Skin epidermis (tissue), 12 donors: Measurements from ENCODE around the gene MSGN1.

Source experiments
- H3K27ac ChIP-seq, 21 experiments: fragments of 200-600 bp; sonication (generic) in 11 of 21; one replicate each; pipeline ENCODE4 v1.5.0; 2020; ENCODE audit warnings: mild to moderate bottlenecking in 3 of 21, inconsistent platforms in 2 of 21, moderate library complexity in 2 of 21
- H3K4me3 ChIP-seq, 7 experiments: fragments of 200-600 bp; sonication (generic) in 2 of 7; one replicate each; pipeline ENCODE4 v1.5.0; 2020; ENCODE audit warnings: inconsistent platforms in 2 of 7, mild to moderate bottlenecking in 2 of 7, moderate library complexity in 1 of 7

Gene MSGN1

DNA sequence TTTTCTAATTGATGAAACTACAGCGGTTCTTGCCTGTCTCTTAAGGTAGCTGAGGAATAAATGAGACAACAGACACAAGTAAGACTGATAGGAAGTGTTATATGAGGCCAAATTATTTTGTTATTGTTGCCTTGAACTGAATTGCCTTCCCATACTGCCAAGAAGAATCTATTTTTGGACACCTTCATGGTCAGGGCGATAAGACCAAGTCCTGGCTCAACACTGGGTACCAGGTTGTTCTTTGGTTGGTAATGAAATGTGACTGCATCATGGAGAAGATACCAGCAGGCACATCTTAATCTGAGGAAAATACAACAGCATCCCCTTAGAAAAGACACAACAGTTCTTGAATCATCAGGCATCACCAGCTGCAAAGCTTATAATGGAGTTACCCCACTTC lies 23.7 kb downstream of the MSGN1 start:
- Histone ChIP-seq H3K4me3 (no peak overlapping the region), H3K27ac (no peak overlapping the region)

DNA sequence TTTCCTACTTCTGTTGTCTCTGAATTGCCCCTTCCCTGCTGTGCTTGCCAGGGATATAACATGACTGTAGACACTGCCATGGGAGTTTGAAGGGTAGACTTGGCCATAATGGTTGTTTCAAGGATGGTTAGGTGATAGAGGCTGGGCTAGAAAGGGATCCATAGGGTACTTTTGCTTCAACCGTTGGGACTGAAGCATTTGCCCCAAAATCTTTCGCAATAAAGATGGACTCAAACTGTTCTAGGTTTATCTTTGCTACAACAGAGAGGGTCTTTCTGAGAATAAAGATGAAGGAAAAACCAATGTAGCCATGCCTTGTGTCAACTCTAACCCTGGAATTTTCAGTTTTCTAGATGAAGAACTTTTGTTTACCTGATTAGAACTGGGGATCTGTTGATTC lies 27.2 kb downstream of the MSGN1 start:
- Histone ChIP-seq H3K27ac (no peak overlapping the region), H3K4me3 (no peak overlapping the region)

DNA sequence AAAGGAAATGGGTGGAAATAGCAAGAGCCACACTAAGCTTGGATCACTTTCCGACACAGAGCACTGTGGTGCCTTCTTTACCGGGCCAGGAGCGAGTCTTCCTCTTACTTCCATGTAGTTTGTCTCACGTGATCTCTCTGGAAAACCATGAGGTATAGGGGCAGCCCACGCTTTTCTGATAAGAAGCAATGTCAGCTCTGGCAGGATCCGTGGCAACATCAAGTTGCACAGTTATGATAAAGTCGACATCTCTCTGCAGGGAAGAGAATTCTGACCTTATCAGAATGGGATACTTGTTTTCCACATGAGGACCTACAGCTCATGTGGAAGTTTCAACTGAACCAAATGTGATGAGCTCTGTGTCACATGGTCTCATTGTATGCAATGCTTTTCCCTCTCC lies 29.5 kb downstream of the MSGN1 start:
- Histone ChIP-seq H3K27ac (no peak overlapping the region), H3K4me3 (no peak overlapping the region)

DNA sequence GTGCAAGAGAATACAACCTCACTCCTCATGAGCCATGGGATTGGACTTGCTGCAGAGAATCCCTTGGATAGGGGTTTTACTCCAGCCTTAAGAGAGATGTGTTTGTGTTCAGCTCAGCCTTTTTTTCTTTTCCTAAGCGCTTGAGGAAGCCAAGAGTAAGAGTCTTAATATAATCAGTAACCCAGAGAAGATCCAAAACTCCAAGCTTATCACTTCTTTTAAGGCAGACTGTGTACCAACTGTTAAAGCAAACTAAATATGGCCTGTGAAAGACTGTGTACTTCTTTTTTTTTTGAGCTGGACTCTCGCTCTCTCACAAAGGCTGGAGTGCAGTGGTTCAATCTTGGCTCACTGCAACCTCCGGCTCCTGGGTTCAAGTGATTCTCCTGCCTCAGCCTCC lies 30.4 kb downstream of the MSGN1 start:
- Histone ChIP-seq H3K27ac (no peak overlapping the region), H3K4me3 (no peak overlapping the region)

DNA sequence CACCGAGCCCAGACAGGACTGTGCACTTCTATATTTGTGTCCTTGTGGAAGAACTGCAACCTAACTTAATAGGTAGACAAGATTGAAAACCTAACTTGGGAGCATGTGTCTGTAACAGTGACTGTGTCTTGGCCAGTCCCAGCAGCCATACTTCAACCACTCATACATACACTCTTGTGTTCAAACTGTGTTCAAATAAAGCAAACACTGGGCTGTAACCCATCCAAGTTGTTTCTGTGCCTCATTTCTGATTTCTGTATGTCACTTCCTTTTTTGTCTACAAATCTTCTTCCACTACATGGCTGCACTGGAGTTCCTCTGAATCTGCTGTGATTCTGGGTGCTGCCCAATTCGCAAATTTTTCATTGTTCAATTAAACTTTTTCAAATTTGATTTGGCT lies 31.0 kb downstream of the MSGN1 start:
- Histone ChIP-seq H3K4me3 (no peak overlapping the region), H3K27ac (no peak overlapping the region)

DNA sequence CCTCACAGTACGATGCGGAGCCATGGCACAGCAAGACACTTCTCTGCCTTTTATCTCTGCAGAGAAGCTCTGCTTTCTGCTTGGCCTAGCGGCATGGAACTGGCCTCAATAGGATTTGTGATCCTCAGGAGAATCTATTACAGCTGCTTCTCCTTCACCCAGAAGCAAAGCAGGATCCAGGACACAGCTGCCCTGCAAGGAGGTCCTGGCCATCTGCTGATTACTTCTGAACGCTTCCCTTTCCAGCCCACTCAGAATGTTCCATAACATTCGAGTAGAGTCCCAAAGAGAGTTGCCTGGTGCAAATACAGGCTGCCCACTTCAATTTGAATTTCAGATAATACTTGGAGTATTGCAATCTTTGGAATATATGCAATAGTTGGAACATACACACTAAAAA lies 33.0 kb downstream of the MSGN1 start:
- Histone ChIP-seq H3K4me3 (no peak overlapping the region), H3K27ac (no peak overlapping the region)

DNA sequence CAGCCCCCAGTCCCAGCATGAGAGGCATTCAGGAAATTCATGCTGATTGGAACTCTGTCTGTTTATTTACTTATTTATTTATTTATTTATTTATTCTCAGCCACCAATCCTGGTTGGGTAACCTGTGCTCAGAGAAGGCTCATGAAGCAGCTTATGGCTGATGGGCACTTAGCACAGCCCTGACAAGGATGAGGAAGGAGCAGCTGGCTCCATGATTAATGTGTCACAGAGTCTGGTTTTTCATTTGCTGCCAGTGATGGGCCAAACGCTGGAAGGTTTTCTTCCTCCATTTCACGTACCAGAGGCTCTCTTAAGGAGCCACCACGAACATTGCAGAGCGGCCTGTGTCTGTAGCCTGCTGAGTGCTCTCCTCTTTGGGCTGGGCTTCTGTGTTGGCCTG lies 33.9 kb downstream of the MSGN1 start:
- Histone ChIP-seq H3K27ac (no peak overlapping the region), H3K4me3 (no peak overlapping the region)

DNA sequence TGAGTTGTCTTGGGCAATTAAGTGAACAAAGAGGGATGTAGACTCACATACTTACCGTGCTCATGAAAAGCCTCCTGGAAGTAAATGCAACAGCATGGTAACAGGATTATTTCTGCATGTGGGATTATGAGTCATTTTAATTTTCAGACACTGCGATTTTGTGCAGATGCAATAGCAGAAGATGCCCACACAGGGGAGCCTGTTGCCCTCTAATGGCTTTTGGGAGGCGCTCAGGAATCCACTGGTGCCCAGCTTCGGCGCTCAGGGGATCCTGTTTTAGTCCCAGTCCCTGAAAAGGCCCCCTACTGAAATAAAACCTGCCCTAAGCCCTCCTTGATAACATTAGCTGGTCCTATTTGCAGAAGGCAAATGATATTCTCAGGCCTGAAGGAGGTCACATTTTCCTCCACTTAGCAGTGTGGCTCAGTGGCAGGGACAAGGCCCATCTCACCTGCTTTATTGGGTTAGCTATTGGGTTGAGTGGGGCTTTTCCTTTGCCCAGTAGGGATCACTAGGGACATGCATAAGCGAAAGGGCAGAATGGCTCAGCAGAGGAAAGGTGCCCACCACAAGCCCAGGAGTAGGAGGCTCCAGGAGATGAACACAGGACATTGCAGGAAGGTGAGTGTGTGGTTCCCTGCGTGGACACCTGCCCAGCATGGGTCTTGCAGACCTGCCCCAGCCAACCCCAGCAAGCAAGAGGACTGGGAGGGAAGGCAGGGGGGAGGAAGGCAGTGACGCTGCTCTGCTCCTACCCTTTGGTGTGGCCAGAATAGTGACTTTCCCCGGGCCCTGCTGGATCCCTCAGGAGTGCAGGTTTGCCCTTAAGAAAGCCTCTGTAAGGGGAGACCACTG lies 35.7 kb downstream of the MSGN1 start:
- H3K27ac ChIP-seq, result no peak overlapping the region
- H3K4me3 ChIP-seq, result no peak overlapping the region

DNA sequence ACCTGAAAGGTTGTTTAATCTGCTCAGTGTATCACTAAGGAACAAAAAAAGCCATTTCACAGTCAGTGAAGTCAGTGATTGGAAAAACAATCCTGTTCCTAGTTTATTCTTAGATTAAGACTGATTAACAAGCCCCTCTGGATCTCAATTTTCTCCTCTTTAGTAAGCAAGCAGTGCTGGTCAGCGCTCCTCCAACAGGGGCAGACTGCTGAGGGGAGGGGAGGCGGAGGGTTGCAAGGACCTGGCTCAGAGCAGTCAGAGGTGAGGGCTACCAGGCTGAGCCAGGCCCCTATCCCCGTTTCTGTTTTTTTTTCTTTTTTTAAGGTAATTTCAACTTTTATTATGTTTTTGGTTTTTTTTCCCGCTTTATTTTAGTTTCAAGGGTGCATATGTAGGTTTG lies 37.5 kb downstream of the MSGN1 start:
- H3K27ac ChIP-seq, result no peak overlapping the region
- no peak overlapping the region for H3K4me3 ChIP-seq

DNA sequence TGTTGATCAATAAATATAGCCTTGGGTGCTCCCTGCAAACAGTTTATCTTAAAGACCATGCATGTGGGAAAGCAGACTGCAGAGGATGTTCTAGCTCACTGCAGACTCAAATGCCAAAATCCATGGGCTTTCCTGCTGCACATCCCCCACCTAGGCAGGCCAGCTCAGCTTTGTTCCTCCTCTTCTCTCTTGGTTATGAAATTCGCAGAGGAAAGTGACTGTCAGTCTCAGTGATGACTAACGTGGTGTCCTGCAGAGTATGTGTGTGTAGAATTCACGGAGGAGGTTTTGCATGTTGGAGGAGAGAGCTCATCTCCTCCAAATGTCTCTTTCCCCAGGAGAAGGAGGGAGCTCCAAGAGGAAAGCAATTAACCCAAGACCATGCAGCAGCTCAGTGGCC lies 40.8 kb downstream of the MSGN1 start:
- H3K4me3 ChIP-seq, result no peak overlapping the region

DNA sequence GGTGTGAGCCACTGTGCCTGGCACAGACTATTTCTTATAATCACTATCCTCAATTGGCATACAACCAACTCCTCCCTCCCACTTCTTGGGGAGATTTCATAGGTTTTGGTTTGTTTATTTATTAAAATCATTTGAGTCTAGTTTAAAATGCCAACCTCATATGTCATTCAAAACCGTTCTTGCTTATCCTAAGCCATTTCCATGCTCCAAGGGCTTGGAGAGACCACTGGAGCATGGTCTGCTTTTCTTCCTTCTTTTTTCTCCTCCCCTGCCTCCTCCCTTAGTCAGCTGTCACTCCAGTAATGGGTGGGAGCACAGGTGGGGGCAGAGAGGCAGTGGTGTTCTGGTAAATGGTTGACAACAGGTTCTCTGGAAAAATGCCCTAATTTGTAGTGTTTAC lies 41.8 kb downstream of the MSGN1 start:
- Histone ChIP-seq H3K4me3 (no peak overlapping the region), H3K27ac (no peak overlapping the region)

More for the DNA sequence above, 40.8 kb downstream of the MSGN1 start:
- H3K27ac ChIP-seq, result no peak overlapping the region

DNA sequence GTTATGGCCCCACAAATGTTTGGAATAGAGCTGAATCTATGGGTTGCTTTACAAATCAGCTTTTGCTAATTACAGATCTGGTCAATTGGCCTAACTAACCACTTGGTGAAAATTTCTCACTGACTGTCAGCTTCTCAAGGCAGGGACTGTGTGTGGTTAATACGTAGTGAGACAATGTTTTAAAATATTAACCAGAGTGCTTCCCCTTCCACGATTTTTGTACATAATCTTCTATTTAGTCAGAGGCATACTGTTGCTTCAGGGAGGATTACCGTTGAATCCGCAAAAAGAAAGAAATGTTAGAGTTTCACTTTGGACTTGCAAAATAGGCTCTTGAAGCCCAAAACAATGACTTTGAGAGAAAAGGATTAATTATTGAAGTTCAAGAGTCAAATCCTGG lies 47.3 kb downstream of the MSGN1 start:
- Histone ChIP-seq H3K4me3 (no peak overlapping the region), H3K27ac (no peak overlapping the region)

DNA sequence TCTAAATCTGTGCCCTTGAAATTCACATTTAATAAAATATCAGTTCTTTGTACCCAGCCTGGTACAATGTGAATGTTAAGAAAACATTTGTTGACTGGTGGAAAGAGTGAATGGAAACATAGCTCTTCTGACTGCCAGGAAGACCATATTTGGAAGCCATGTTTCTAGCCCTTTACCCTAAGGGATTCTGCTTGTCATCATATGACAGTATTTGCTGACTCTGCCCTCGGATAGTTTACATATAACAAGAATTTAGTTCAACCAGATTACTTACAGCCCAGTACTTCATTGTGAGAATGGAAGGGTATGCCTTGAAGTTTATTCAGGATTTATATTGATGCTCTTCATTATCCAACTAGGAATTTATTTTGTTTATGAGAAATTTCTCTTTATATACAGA lies 48.4 kb downstream of the MSGN1 start:
- no peak overlapping the region for H3K27ac ChIP-seq
- no peak overlapping the region for H3K4me3 ChIP-seq

DNA sequence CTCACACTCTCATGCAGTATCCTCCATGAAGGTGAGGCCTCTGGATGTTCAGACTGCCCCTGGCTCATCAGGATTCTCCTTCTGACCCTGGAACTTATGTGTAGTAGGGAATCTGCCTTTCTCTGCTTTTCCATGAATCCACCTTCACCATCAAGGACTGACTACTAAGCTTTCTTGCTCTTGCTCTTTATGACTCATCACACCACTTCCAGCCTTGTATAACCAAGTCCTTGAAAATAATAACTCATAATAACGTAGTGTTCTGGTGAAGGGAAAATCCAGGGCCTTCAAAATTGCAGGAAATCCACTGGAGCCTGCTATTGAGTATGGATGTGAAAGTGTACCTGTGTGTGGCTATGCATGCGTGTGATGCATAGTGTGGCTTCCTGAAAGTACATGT lies 50.9 kb downstream of the MSGN1 start:
- Histone ChIP-seq H3K27ac (no peak overlapping the region), H3K4me3 (no peak overlapping the region)
